Keratinocyte (primary cell): Measurements from ENCODE around the gene HMGA1. TPM values are rescaled to one million over a fixed set of nuclear protein-coding genes. Genes with fewer than 3 reads are reported as not detected.

Source experiments
- DNase-seq: peaks from one replicate; pipeline ENCODE4 v3.0.0-alpha.2; 2011; ENCODE audit warnings: low read depth, missing footprints, low spot score
- FAIRE-seq: peaks from 2 replicates; lab custom pipeline; 2011; peaks lifted over from hg19 to GRCh38; lab: Jason Lieb, UNC
- H2AFZ ChIP-seq: 2 replicates; pipeline ENCODE4 v1.6.0; 2012; ENCODE audit warnings: low read length, control low read depth, inconsistent platforms; ENCODE audit not compliant: control insufficient read depth
- H3K27ac ChIP-seq: 2 replicates; pipeline ENCODE4 v1.5.1; 2011; ENCODE audit warnings: low read length; ENCODE audit not compliant: control insufficient read depth, insufficient read depth
- H3K27me3 ChIP-seq: 3 replicates; pipeline ENCODE4 v1.6.0; 2011; ENCODE audit warnings: low read length; ENCODE audit not compliant: control insufficient read depth, insufficient read depth; ENCODE audit errors: extremely low read depth
- H3K36me3 ChIP-seq, 2 experiments: 2 replicates in 1 of 2; 3 replicates in 1 of 2; pipeline ENCODE4 v1.5.1; 2011; ENCODE audit warnings: low read length in 2 of 2, mild to moderate bottlenecking in 1 of 2; ENCODE audit not compliant: control insufficient read depth in 2 of 2, insufficient read depth in 2 of 2; ENCODE audit errors: extremely low read depth in 1 of 2
- H3K4me1 ChIP-seq: 3 replicates; pipeline ENCODE4 v1.5.1; 2011; ENCODE audit warnings: low read length; ENCODE audit not compliant: control insufficient read depth, insufficient read depth; ENCODE audit errors: extremely low read depth
- H3K4me2 ChIP-seq: 3 replicates; pipeline ENCODE4 v1.6.0; 2011; ENCODE audit warnings: low read depth, low read length; ENCODE audit not compliant: control insufficient read depth, insufficient read depth; ENCODE audit errors: extremely low read depth
- H3K4me3 ChIP-seq, 3 experiments: fragments of 200-600 bp in 1 of 3; sonication (generic) in 1 of 3; 2 replicates in 2 of 3; 3 replicates in 1 of 3; pipeline ENCODE4 v1.5.1; 2011 to 2016; ENCODE audit warnings: low read length in 3 of 3, mild to moderate bottlenecking in 3 of 3, control low read depth in 2 of 3, inconsistent platforms in 1 of 3, low read depth in 1 of 3, mixed read lengths in 1 of 3, mixed run types in 1 of 3, moderate library complexity in 1 of 3; ENCODE audit not compliant: control insufficient read depth in 2 of 3, insufficient read depth in 2 of 3; ENCODE audit errors: extremely low read depth in 1 of 3
- H3K79me2 ChIP-seq: 2 replicates; pipeline ENCODE4 v1.6.0; 2012; ENCODE audit warnings: low read length; ENCODE audit not compliant: control insufficient read depth, insufficient read depth
- H3K9ac ChIP-seq: 3 replicates; pipeline ENCODE4 v1.6.0; 2011; ENCODE audit warnings: low read length; ENCODE audit not compliant: control insufficient read depth, insufficient read depth; ENCODE audit errors: extremely low read depth
- H3K9me1 ChIP-seq: 3 replicates; pipeline ENCODE4 v1.6.0; 2011; ENCODE audit warnings: low read length; ENCODE audit not compliant: control insufficient read depth, insufficient read depth; ENCODE audit errors: extremely low read depth
- H3K9me3 ChIP-seq: 2 replicates; pipeline ENCODE4 v1.5.1; 2012; ENCODE audit warnings: low read depth, low read length; ENCODE audit not compliant: control insufficient read depth
- H4K20me1 ChIP-seq: 3 replicates; pipeline ENCODE4 v1.6.0; 2011; ENCODE audit warnings: low read length; ENCODE audit not compliant: control insufficient read depth, insufficient read depth; ENCODE audit errors: extremely low read depth
- EZH2 ChIP-seq: IDR thresholded peaks from one replicate; pipeline ENCODE4 v1.6.1; 2012; ENCODE audit warnings: inconsistent platforms, mild to moderate bottlenecking, low read length, moderate library complexity
- dilution Hi-C: fragments of 300-500 bp; cut with MboI; formaldehyde crosslinking; loops from one replicate; pipeline ENCODE4 v1.7.0; 2020; ENCODE audit warnings: low sequenced_read_pairs; ENCODE audit not compliant: extremely low pct_ligation_motif_present
- polyA plus RNA-seq, 5 experiments: library from polyadenylated mRNA; depleted of rRNA in 3 of 5; stranded (reverse) in 3 of 5; stranded (forward) in 1 of 5; unstranded in 1 of 5; fragments of >200 nt; gene quantifications; 1 replicate in 1 of 5; 2 replicates in 3 of 5; 3 replicates in 1 of 5; pipeline versions ENCODE4 v1.2.1 to v1.2.3, GENCODE V29; 2011 to 2012; ENCODE audit warnings: missing spikeins in 2 of 5, low read depth in 1 of 5, low replicate concordance in 1 of 5
- TF ChIP-seq, protein P1 (sequence below), 3 experiments: IDR thresholded peaks in 1 of 3; conservative IDR thresholded peaks in 1 of 3; optimal IDR thresholded peaks in 1 of 3; 2 replicates in 2 of 3; 3 replicates in 1 of 3; pipeline versions ENCODE3 to v1.5.1; 2011; ENCODE audit warnings: low read length in 3 of 3, mild to moderate bottlenecking in 3 of 3, moderate library complexity in 2 of 3, control low read depth in 1 of 3, inconsistent platforms in 1 of 3; ENCODE audit not compliant: insufficient read depth in 2 of 3; ENCODE audit errors: extremely low read depth in 1 of 3

The HMGA1 gene
- polyA plus RNA-seq, 1 donor (not counting 4 experiments of a cell fraction or from before 2014, with no cell fraction given), result 160 TPM

- no peak for FAIRE-seq
- no peak for TF ChIP-seq EZH2
- TF ChIP-seq, protein P1, sequence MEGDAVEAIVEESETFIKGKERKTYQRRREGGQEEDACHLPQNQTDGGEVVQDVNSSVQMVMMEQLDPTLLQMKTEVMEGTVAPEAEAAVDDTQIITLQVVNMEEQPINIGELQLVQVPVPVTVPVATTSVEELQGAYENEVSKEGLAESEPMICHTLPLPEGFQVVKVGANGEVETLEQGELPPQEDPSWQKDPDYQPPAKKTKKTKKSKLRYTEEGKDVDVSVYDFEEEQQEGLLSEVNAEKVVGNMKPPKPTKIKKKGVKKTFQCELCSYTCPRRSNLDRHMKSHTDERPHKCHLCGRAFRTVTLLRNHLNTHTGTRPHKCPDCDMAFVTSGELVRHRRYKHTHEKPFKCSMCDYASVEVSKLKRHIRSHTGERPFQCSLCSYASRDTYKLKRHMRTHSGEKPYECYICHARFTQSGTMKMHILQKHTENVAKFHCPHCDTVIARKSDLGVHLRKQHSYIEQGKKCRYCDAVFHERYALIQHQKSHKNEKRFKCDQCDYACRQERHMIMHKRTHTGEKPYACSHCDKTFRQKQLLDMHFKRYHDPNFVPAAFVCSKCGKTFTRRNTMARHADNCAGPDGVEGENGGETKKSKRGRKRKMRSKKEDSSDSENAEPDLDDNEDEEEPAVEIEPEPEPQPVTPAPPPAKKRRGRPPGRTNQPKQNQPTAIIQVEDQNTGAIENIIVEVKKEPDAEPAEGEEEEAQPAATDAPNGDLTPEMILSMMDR (optimal IDR thresholded peaks at IDR 0.05 in 1 of 3, IDR thresholded peaks at IDR 0.05 in 1 of 3, conservative IDR thresholded peaks at IDR 0.05 in 1 of 3; ENCODE audit: extremely low read depth in 1 of 3, insufficient read depth in 2 of 3, low read length in 3 of 3), result peak in 2 of 3 experiments; percentile 28 to 30
- Histone ChIP-seq H3K27me3 (no peaks in the 10 kb centered on the region), H3K4me1 (no peaks in the 10 kb centered on the region), H3K4me2 (no peak overlapping the region), H3K79me2 (no peaks in the 10 kb centered on the region), H3K9ac (no peak overlapping the region), H3K36me3 (no peaks in the 10 kb centered on the region), H3K9me1 (no peaks in the 10 kb centered on the region), H2AFZ (no peak overlapping the region), H3K27ac (no peak overlapping the region), H4K20me1 (no peaks in the 10 kb centered on the region), H3K9me3 (no peaks in the 10 kb centered on the region), H3K4me3 (no peak overlapping the region)
- dilution Hi-C loops, result no loop called here
- no peak for DNase-seq
These were observed 46.1 kb upstream of the HMGA1 start for GRCh38 chr6:34190504-34191122.

DNA sequence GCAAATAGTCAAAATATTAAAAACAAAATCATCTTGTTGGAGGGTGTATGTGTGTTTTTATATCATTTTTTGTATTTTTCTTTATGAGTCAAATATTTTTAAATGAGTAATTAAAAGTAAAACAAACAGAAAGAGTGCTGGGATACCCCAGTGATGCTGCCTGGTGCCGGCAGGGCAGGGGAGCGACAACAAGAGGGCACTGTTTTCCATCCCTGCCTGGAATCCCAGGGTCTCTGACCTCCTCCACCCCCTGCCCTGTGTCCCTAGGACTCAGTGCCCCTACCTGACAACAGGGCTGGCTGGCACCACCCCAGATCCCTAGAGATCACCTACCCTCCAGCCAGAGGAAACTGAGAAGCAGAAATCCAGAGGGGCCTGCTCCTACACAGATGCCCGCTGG is 41.9 kb upstream of the HMGA1 start:
- H3K36me3 ChIP-seq, result no peaks in the 10 kb centered on the region
- peaks cover 3% of the 10 kb centered on the region for H3K4me1 ChIP-seq
- dilution Hi-C loops, result no loop called here
- DNase-seq (no peak), FAIRE-seq (no peak)
- H3K4me2 ChIP-seq, result no peak overlapping the region
- TF ChIP-seq, protein P1 (optimal IDR thresholded peaks at IDR 0.05 in 1 of 3, IDR thresholded peaks at IDR 0.05 in 1 of 3, conservative IDR thresholded peaks at IDR 0.05 in 1 of 3; ENCODE audit: extremely low read depth in 1 of 3, insufficient read depth in 2 of 3, low read length in 3 of 3), result peak in 1 of 3 experiments; percentile 32
- TF ChIP-seq EZH2, result no peak
- no peak overlapping the region for H3K9ac ChIP-seq
- H3K4me3 ChIP-seq, result no peak overlapping the region
- no peak overlapping the region for H3K27ac ChIP-seq
- H3K27me3 ChIP-seq, result peaks cover 5% of the 10 kb centered on the region
- H2AFZ ChIP-seq, result no peak overlapping the region
- no peaks in the 10 kb centered on the region for H3K9me3 ChIP-seq
- no peaks in the 10 kb centered on the region for H4K20me1 ChIP-seq
- H3K79me2 ChIP-seq, result no peaks in the 10 kb centered on the region
- H3K9me1 ChIP-seq, result no peaks in the 10 kb centered on the region
